Brain pericyte (primary cell): ENCODE data around the gene SHFL.

Source experiments
- DNase-seq: peaks from one replicate; pipeline ENCODE4 v3.0.0-alpha.2; 2012; ENCODE audit warnings: low read depth, low spot score

Gene SHFL

GRCh38 chr19:10109528-10109927 lies 23.4 kb downstream of the SHFL start:
- no peak for DNase-seq

- no peak for DNase-seq
Observed at GRCh38 chr19:10110076-10110971, 24.2 kb downstream of the SHFL start.

GRCh38 chr19:10110972-10111317 lies 24.8 kb downstream of the SHFL start:
- no peak for DNase-seq

- no peak for DNase-seq
Observed at GRCh38 chr19:10111405-10111811, 25.3 kb downstream of the SHFL start, which contains the start of gene P2RY11. Gene P2RY11, plus strand, starts transcription at chr19:10111693. Its CDS starts 29 bp downstream, at chr19:10111722.

GRCh38 chr19:10112037-10112761 lies 26.1 kb downstream of the SHFL start:
- no peak for DNase-seq

GRCh38 chr19:10112895-10113591 lies 26.9 kb downstream of the SHFL start:
- no peak for DNase-seq

GRCh38 chr19:10113592-10113963 lies 27.5 kb downstream of the SHFL start:
- DNase-seq: no peak

- DNase-seq: no peak
Observed at GRCh38 chr19:10113964-10114650, 28.0 kb downstream of the SHFL start.

- DNase-seq: no peak
Observed at GRCh38 chr19:10114651-10115391, 28.7 kb downstream of the SHFL start.

- DNase-seq: no peak
Observed at GRCh38 chr19:10115392-10116084, 29.4 kb downstream of the SHFL start.

- DNase-seq: no peak
Observed at GRCh38 chr19:10116085-10116865, 30.2 kb downstream of the SHFL start.

- no peak for DNase-seq
Observed at GRCh38 chr19:10116866-10117616, 30.9 kb downstream of the SHFL start.

GRCh38 chr19:10118960-10119359 lies 32.8 kb downstream of the SHFL start:
- no peak for DNase-seq

- DNase-seq: no peak
Observed at GRCh38 chr19:10120538-10121189, 34.5 kb downstream of the SHFL start.

- DNase-seq: no peak
Observed at GRCh38 chr19:10122045-10122444, 35.9 kb downstream of the SHFL start.

GRCh38 chr19:10124429-10124828 lies 38.3 kb downstream of the SHFL start:
- no peak for DNase-seq

GRCh38 chr19:10126213-10126639 lies 40.1 kb downstream of the SHFL start:
- DNase-seq: no peak

- no peak for DNase-seq
Observed at GRCh38 chr19:10132905-10133304, 46.8 kb downstream of the SHFL start.
